Activated CD4-positive, CD25-positive, alpha-beta regulatory T cell treated with anti-CD3 and anti-CD28 coated beads, Interleukin-2, amount 50 U/mL, for 16 hours (primary cell): ENCODE results near the gene UBIAD1.
"Not testable (repeated sequence)": the region's sequence is repeated elsewhere in the genome, so short reads cannot be mapped to it uniquely, and the experiment has no call there.

ENCODE experiments used
- DNase-seq: peaks from one replicate; pipeline ENCODE4 v3.0.0-alpha.2; 2020; ENCODE audit warnings: low read depth, low spot score

UBIAD1 gene

DNA sequence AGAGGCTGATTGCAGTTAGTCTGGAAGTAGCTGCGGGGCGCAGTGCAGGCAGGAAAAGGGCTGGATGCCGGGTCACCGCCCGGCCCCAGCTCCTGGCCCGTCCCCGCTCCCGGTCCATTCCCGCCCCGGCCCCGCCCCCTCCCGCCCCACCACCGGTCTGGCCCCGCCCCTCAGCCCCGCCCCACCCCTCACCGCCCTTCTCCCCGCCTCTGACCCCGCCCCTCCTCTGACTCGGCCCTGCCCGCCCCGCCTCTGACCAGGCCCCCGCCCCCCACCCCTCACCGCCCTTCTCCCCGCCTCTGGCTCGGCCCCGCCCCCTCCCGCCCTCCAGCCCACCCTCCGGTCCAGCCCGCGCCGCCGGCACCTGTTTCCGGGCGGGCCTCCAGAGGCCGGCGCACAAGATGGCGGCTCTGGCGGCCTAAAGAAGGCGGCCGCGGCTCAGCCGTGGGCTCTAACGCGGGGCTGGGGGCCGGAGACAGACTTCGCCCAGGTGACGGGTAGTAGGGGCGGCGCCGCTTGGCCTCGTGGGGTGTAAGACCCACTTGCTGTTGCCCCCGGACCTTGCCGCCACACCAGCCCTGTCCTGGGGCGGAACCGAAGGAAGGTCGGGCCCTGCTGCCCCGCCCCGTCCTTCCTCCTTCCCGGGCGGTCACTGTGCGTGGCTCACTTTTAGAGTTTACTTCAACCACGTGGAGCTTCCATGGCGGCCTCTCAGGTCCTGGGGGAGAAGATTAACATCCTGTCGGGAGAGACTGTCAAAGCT is at the start of gene UBIAD1:
UBIAD1 (plus strand) TSS at position 367 of the 763 bp plus-strand sequence; CDS start at position 701, 334 bp downstream.
- DNase-seq, result peak; percentile 71

DNA sequence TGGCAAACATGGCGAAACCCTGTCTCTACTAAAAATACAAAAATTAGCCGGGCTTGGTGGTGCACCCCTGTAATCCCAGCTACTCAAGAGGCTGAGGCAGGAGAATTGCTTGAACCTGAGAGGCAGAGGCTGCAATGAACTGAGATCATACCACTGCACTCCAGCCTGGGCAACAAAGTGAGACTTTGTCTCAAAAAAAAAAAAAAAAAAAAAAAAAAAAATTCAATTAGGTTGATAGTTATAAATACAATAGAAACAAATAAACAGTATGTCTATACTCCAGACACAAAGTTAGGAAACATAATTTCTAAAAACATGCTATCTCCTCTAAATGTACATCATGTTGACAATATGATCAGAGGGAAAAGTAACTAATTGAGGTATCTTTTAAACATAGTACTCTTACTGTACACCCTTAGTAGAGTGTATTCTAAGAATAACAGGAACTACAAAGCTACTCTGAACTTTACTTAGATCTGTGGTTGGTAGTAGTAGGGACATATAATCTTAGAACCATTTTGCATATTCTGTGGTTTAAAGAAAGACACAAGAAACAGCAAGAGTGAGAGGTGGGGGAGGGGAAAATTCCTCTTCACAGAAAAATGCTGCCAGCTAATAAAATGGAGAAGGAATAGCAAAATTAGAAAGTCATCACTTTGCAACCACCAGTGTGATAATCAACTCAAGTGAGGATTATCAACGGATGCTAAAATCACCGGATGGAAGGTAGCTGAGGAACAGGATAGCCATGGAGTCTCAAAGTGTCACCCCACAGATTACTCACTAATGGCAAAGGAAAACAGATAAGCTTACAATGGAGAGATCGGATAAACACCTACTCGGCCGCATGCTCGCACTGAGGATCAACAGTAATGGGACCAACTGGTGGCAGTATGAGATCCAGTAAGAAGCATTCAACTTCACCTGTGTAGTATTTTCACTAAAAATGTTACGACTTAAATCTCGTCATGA is 45.6 kb upstream of the UBIAD1 start:
- no peak for DNase-seq

DNA sequence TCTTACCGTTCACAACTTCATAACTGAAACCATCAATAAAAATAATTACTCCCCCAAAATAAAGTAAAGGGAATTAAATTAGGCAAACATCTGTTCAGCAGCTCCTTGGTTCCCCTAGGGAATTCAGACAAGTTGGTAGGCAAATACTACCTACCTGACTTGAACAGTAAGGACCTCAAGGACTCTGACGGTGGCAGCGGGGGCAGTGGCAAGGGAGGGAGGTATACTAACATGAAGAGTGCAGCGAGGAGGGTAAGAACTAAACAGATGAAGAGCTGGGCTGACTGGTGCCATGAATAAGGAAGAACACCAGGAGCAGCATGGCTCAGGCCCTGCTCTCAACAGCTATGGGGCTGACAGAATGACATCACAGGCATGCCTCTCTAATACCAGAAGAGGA is 43.8 kb upstream of the UBIAD1 start:
- no peak for DNase-seq

- no peak for DNase-seq
Observed at GRCh38 chr1:11233208-11233607, 39.8 kb upstream of the UBIAD1 start.

DNA sequence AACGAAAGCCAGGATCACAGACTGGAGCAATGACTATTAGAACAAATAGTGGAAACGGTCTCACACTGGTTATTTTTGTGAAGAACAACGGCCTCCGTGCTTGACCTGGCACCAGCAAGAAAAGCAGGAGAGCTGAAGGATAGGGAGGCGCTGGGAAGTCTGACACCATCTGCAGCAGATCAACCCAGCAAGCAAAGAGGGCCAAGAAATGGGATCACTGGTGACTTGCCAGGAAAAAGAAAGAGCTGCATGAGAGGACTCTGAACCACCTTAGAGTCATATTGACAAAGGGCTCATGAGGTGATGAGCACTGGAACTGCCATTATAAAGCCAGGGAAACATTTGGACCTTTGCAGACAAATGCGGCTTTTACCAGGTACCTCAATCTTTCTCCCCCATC is 35.6 kb upstream of the UBIAD1 start:
- DNase-seq, result no peak

GRCh38 chr1:11238311-11238710 is 34.7 kb upstream of the UBIAD1 start:
- no peak for DNase-seq

- no peak for DNase-seq
Observed at GRCh38 chr1:11245248-11245647, 27.8 kb upstream of the UBIAD1 start.

DNA sequence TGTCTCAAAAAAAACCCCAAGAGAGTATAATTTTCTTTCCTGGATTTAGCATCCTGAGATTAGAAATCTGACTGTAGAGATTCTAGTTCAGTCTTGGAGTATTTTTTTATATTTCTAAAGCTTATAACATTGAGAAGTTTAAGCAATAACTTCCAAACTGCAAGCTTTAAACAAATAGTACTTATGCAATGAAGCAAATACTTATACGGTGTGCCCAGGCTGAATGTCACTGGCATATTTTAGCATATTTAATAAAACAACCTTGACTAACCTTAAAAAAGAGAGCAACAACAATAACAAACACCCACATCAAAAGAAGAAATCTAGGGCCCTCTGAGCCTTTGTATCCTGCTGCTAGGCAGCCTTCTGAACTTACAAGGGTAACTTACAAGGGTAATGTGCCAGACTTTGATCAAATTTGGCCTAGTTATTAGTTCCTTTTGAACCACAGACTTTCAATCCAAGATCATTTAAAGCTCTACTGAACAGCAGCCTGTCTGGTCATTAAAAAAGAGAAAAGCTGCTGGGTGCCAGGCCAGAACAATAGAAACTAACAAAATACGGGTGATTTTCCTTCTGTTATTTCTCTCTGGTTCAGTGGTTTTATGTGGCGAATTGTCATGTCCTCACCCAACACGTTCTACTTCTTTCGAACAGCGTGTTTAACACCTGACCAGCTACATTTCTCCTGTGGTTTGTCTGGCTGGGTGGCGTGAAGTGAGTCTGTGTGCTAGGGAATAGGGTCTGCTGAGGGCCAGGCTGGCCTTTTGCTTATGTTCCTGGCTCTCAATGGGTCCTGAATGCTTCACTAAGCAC is 26.9 kb upstream of the UBIAD1 start:
- DNase-seq, result no peak

DNA sequence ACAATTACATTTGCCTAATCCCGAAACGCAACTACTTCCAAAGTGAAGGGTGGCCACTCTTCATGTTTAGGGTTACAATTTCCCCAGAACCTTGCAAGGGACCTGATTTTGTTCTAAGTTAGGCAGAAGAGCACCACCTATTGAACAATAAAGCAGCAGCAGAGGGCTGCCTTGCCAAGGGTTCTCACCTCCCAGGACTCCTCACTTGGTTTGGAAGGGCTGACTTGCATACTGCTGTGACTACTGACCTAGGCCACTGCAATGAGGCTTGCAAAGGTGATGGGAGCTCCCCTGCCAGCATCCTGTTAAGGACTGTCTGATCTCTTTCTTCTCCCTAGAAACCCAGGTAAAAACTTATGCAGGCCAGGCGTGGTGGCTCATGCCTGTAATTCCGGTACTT is 24.8 kb upstream of the UBIAD1 start:
- no peak for DNase-seq

GRCh38 chr1:11252538-11252937 is 20.5 kb upstream of the UBIAD1 start:
- DNase-seq, result no peak

DNA sequence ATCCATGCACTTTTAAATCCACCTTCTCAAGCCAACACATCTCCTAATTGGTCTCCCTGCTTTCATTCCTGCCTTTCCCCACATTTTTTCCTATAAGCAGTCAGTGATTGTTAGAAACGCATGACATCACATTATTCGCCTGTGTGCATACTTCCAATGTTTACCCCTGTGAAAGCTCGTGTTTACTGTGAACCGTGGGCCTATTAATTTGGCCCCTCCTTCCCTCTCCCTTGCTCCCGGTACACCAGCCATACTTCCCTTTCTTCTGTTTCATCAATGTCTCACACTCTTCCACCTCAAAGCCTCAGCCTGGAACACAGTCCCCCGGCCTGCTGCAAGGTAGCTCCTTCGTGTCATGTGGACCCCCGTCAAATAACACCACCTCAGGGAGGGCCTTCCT is 19.8 kb upstream of the UBIAD1 start:
- no peak for DNase-seq

GRCh38 chr1:11256299-11256698 is 16.7 kb upstream of the UBIAD1 start:
- DNase-seq, result no peak

GRCh38 chr1:11262171-11263049 is 10.6 kb upstream of the UBIAD1 start, which contains the start of gene MTOR:
TSS of gene MTOR (minus strand) at chr1:11262551. CDS start at chr1:11259409, 3,142 bp downstream.
- DNase-seq, result peak; percentile 98

DNA sequence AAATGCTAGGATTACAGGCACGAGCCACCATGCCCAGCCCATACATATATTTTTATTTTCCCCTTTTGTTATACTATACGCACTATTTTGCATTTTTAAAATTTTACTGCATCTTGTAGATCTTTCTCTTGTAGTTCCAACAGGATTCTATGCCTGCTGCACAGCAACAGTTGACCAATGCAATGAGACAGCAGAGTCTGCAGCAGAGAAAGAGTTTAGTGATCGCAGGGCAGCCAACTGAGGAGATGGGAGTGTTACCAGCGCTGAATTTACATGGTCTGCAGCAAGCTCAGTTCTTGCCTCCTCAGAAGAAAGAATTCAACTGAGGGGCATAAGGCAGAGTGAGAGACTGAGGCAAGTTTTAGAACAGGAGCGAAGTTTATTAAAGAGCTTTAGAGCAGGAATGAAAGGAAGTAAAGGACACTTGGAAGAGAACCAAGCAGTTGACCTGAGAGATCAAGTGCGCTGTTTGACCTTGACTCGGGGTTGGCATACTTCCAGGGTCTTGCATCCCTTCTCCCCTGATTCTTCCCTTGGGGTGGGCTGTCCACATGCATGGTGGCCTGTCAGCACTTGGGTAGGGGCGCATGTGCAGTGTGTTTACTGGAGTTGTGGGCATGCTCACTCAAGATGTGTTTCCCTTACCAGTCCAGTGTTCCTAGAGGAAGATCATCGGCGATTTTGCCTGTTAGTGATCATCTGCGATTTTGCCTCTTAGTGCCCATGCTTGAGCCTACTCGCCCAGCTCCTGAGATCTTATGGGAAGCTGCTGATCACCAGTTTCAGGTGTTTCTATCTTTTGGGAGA is 6.5 kb upstream of the UBIAD1 start:
- no peak for DNase-seq

GRCh38 chr1:11267350-11268337 is 5.4 kb upstream of the UBIAD1 start:
- DNase-seq, result not testable (repeated sequence)

DNA sequence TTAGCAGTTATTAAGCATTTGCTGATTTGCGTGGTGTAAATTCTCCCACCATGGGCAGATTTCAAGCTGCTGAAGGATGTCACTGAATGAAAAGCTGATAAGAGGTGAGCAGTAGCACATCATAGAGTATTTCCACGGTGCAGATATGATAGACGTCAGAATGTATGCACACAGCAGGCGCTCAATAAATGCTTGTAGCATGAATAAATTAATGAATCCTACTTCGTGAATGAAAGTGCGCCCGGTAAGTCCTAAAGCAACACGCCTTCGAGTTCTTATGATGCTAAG is 510 bp upstream of the UBIAD1 start:
- DNase-seq, result no peak

GRCh38 chr1:11273595-11274234 is 717 bp downstream of the UBIAD1 start:
- no peak for DNase-seq

DNA sequence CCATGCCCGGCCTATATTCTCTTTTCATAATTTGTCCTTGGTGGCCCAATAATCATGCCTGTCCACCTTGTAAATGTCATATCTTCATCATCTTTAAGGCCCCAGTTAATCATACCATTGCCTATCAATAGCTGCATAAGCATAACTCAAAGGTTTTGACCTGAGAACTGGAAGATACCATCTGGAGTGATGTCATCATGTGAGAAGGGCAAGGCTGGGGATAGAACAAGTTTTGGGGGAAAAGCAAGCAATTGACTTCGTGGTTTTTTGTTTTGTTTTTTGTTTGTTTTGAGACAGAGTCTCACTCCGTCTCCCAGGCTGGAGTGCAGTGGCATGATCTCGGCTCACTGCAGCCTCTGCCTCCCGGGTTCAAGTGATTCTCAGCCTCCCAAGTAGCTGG is 6.2 kb downstream of the UBIAD1 start:
- no peak for DNase-seq
